ENCODE results near the gene NEUROD4.

The NEUROD4 gene

GRCh38 chr12:55061024-55061423 lies 41.2 kb downstream of the NEUROD4 start:
- no peak for ATAC-seq

GRCh38 chr12:55063291-55063690 lies 43.5 kb downstream of the NEUROD4 start:
- no peak for ATAC-seq

GRCh38 chr12:55065535-55065934 lies 45.8 kb downstream of the NEUROD4 start:
- ATAC-seq = no peak

GRCh38 chr12:55067701-55068100 lies 47.9 kb downstream of the NEUROD4 start:
- ATAC-seq = no peak

- ATAC-seq = peak; percentile 55 to 58
Observed at GRCh38 chr12:55068416-55069010, 48.7 kb downstream of the NEUROD4 start.

GRCh38 chr12:55072083-55072482 lies 52.3 kb downstream of the NEUROD4 start:
- ATAC-seq = peak; percentile 63 to 65

- ATAC-seq = peak; percentile 60 to 63
Observed at GRCh38 chr12:55073043-55074022, 53.6 kb downstream of the NEUROD4 start.

GRCh38 chr12:55074806-55075205 lies 55.0 kb downstream of the NEUROD4 start:
- no peak for ATAC-seq
